Adrenal gland (tissue), 12 donors: ENCODE measurements around the gene ABHD17A. TPM values are rescaled to one million over a fixed set of nuclear protein-coding genes. Genes with fewer than 3 reads are reported as not detected.
"Not testable (repeated sequence)": the region's sequence is repeated elsewhere in the genome, so short reads cannot be mapped to it uniquely, and the experiment has no call there.

Experiments
- DNase-seq, 7 donors: peaks; one replicate each; pipeline ENCODE4 v3.0.0-alpha.2; 2019 to 2020
- H3K27ac ChIP-seq, 5 donors: fragments of 200-600 bp; sonication (generic) in 4 of 5; 1 replicate in 3 of 5; 2 replicates in 2 of 5; pipeline versions ENCODE4 v1.5.1 to v1.8.0; 2016 to 2020; ENCODE audit warnings: mild to moderate bottlenecking in 1 of 5
- H3K27me3 ChIP-seq: fragments of 200-600 bp; 2 replicates; pipeline ENCODE4 v1.8.0; 2021
- H3K36me3 ChIP-seq, 2 donors: fragments of 200-600 bp; replicated peaks in 1 of 2; 1 replicate in 1 of 2; 2 replicates in 1 of 2; pipeline versions ENCODE4 v1.5.1 to v1.8.0; 2018 to 2022
- H3K4me1 ChIP-seq, 2 donors: fragments of 200-600 bp; replicated peaks in 1 of 2; 1 replicate in 1 of 2; 2 replicates in 1 of 2; pipeline versions ENCODE4 v1.5.1 to v1.8.0; 2018 to 2021
- H3K4me3 ChIP-seq, 4 donors: fragments of 200-600 bp; sonication (generic) in 3 of 4; one replicate each; pipeline ENCODE4 v1.5.1; 2016 to 2018
- H3K9me3 ChIP-seq, 3 donors: fragments of 200-600 bp; sonication (generic) in 1 of 3; replicated peaks in 1 of 3; 1 replicate in 2 of 3; 2 replicates in 1 of 3; pipeline versions ENCODE4 v1.5.1 to v1.8.0; 2016 to 2021
- CTCF ChIP-seq, 6 experiments: fragments of 450-650 bp in 4 of 6; fragments of 200-600 bp in 2 of 6; sonication (generic) in 1 of 6; IDR thresholded peaks; 1 replicate in 5 of 6; 2 replicates in 1 of 6; pipeline versions ENCODE4 v1.5.1 to v1.8.0; 2016 to 2021; ENCODE audit warnings: antibody characterized with exemption in 6 of 6, mild to moderate bottlenecking in 2 of 6, moderate library complexity in 1 of 6
- POLR2A ChIP-seq, 2 donors: fragments of 450-650 bp; IDR thresholded peaks; one replicate each; pipeline ENCODE4 v1.6.1; 2017; ENCODE audit warnings: antibody characterized with exemption in 2 of 2, mild to moderate bottlenecking in 2 of 2, moderate library complexity in 1 of 2
- WGBS, 4 donors: extraction: QIAGEN DNeasy Blood & Tissue Kit in 2 of 4; methylation state at CpG; one replicate each; pipeline versions ENCODE4 v1.1.5 to v1.1.7; 2013 to 2017; 5-methylcytosine and 5-hydroxymethylcytosine counted together
- intact Hi-C, 2 donors: fragments of 100-400 bp; cut with DNase I; formaldehyde crosslinking; loops; one replicate each; pipeline versions ENCODE4 v1.14.1 to v1.15.0; 2022 to 2023
- polyA plus RNA-seq, 3 donors: library from polyadenylated mRNA; stranded (reverse); fragments of 200-250 nt in 2 of 3; fragments of 350-450 nt in 1 of 3; fragmentation: Illumina TruSeq in 1 of 3; extraction: RNeasy Lipid Tissue Mini Kit (QIAGEN cat#74804) in 1 of 3; gene quantifications; one replicate each; pipeline ENCODE4 v1.2.3, GENCODE V29; 2013 to 2014
- total RNA-seq, 9 donors: library from RNA; depleted of rRNA in 4 of 9; stranded (reverse); fragments of >200 nt in 4 of 9; fragments of 120-200 nt in 1 of 9; fragmentation: NEBNext Ultra II Directional in 1 of 9; extraction: Animal tissue kit (Norgen Biotek cat#: 25700) in 1 of 9; gene quantifications; one replicate each; pipeline versions ENCODE4 v1.1.0 to v1.2.4, GENCODE V29; 2013 to 2023
- donor health status: healthy with polysubstance abuse.
- donor health status: Bipolar disorder and iron deficiency.
- donor health status: DM: yes; HTN: yes; CAD: no.
- donor health status: DM: no; HTN: no; CAD: no.
- donor health status: DM: no; HTN: no; CAD: no.
- donor health status: DM: yes; HTN: yes; CAD: no.

Gene ABHD17A
- total and polyA plus RNA-seq, 12 donors = 2.5 to 235 (median 99.4) TPM

GRCh38 chr19:1893791-1894190 lies 8.5 kb upstream of the ABHD17A start:
- Histone ChIP-seq H3K36me3 (no peaks in the 10 kb centered on the region), H3K27ac (no peak overlapping the region)
- TF ChIP-seq POLR2A (IDR thresholded peaks at IDR 0.05) (no peak), CTCF (IDR thresholded peaks at IDR 0.05) (no peak)

GRCh38 chr19:1889907-1890306 lies 4.6 kb upstream of the ABHD17A start:
- Histone ChIP-seq H3K36me3 (no peaks in the 10 kb centered on the region), H3K4me1 (no peaks in the 10 kb centered on the region), H3K4me3 (no peak overlapping the region), H3K27ac (no peak overlapping the region), H3K27me3 (no peaks in the 10 kb centered on the region), H3K9me3 (no peaks in the 10 kb centered on the region)
- no peak for DNase-seq
- WGBS, 4 donors = 89 to 100% (median 93%) methylated on average over 1 of the region's 1 CpG
- intact Hi-C loops = no loop called here
- TF ChIP-seq POLR2A (IDR thresholded peaks at IDR 0.05) (no peak), CTCF (IDR thresholded peaks at IDR 0.05) (no peak)

More at GRCh38 chr19:1893791-1894190, 8.5 kb upstream of the ABHD17A start:
- intact Hi-C loops = no loop called here
- 82 to 88% (median 87%) methylated on average over 17 of the region's 17 CpGs for WGBS, 4 donors
- no peaks in the 10 kb centered on the region for H3K9me3 ChIP-seq
- H3K27me3 ChIP-seq = no peaks in the 10 kb centered on the region
- peaks cover 0 to 10% of the 10 kb centered on the region in 2 donors for H3K4me1 ChIP-seq
- no peak for DNase-seq
- H3K4me3 ChIP-seq = no peak overlapping the region

GRCh38 chr19:1888385-1888784 lies 3.1 kb upstream of the ABHD17A start:
- no peaks in the 10 kb centered on the region for H3K27me3 ChIP-seq
- WGBS, 4 donors = 64 to 78% (median 72%) methylated on average over 5 of the region's 5 CpGs
- no peak for TF ChIP-seq CTCF (IDR thresholded peaks at IDR 0.05)
- peaks cover 11 to 13% of the 10 kb centered on the region in 2 donors for H3K4me1 ChIP-seq
- H3K36me3 ChIP-seq = no peaks in the 10 kb centered on the region
- H3K9me3 ChIP-seq = no peaks in the 10 kb centered on the region
- intact Hi-C loops = no loop called here
- no peak overlapping the region for H3K4me3 ChIP-seq
- DNase-seq = no peak
- no peak overlapping the region for H3K27ac ChIP-seq

GRCh38 chr19:1886360-1886759 lies 1.1 kb upstream of the ABHD17A start:
- peaks cover 18 to 26% of the 10 kb centered on the region in 2 donors for H3K4me1 ChIP-seq
- DNase-seq, H3K36me3 ChIP-seq, intact Hi-C loops, H3K27ac ChIP-seq, H3K9me3 ChIP-seq, H3K27me3 ChIP-seq, H3K4me3 ChIP-seq: not testable (repeated sequence)
- 90 to 95% (median 93%) methylated on average over 15 of the region's 15 CpGs for WGBS, 4 donors

- Histone ChIP-seq H3K27me3 (no peaks in the 10 kb centered on the region), H3K4me3 (peak overlapping the region; percentile 32 to 77 (median 63)), H3K4me1 (peaks cover 18 to 26% of the 10 kb centered on the region in 2 donors), H3K36me3 (peaks cover 0 to 9% of the 10 kb centered on the region in 2 donors), H3K27ac (peak overlapping the region in 4 of 5 donors; percentile 70 to 96 (median 79)), H3K9me3 (no peaks in the 10 kb centered on the region)
- TF ChIP-seq POLR2A (IDR thresholded peaks at IDR 0.05) (no peak), CTCF (IDR thresholded peaks at IDR 0.05) (no peak)
- intact Hi-C loops = no loop called here
- 0% methylated on average over 14 to 52 of the region's 56 CpGs for WGBS, 4 donors
- DNase-seq = peak in 1 of 7 donors; percentile 43
These were observed 469 bp downstream of the ABHD17A start for GRCh38 chr19:1884719-1885334.
